Measurements from ENCODE around the gene FCGR3A.
"Not testable (repeated sequence)": the region's sequence is repeated elsewhere in the genome, so short reads cannot be mapped to it uniquely, and the experiment has no call there.

DNA sequence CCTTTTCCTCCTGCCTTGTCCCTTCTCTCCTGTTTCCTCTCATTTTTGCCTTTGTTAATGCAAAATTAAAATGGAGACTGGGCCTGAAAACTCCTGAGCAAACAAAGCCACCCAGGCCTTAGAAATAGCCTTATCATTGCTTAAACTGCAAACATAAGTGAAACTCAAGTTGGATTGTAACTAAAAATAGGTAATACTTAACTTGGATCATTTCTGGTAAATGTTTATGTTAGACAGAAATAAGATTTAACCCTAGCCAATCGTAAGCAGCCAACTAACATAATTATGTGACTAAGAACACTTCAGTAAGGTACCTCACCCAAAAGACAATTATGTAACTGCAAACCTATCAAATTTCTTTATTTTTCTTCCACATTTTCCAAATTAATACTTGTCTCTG is 35.7 kb downstream of the FCGR3A start:
- TF ChIP-seq, protein P1, sequence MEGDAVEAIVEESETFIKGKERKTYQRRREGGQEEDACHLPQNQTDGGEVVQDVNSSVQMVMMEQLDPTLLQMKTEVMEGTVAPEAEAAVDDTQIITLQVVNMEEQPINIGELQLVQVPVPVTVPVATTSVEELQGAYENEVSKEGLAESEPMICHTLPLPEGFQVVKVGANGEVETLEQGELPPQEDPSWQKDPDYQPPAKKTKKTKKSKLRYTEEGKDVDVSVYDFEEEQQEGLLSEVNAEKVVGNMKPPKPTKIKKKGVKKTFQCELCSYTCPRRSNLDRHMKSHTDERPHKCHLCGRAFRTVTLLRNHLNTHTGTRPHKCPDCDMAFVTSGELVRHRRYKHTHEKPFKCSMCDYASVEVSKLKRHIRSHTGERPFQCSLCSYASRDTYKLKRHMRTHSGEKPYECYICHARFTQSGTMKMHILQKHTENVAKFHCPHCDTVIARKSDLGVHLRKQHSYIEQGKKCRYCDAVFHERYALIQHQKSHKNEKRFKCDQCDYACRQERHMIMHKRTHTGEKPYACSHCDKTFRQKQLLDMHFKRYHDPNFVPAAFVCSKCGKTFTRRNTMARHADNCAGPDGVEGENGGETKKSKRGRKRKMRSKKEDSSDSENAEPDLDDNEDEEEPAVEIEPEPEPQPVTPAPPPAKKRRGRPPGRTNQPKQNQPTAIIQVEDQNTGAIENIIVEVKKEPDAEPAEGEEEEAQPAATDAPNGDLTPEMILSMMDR (IDR thresholded peaks at IDR 0.05; ENCODE audit: borderline replicate concordance, extremely low read depth, low read length, poor library complexity, severe bottlenecking), result not testable (repeated sequence)
- TF ChIP-seq EZH2 (IDR thresholded peaks at IDR 0.05; ENCODE audit: borderline replicate concordance, low read depth, low read length, severe bottlenecking), result not testable (repeated sequence)

Measured in DND-41 (cell line).